Panc1 (cell line): ENCODE measurements around the gene CFAP74. TPM values are rescaled to one million over a fixed set of nuclear protein-coding genes. Genes with fewer than 3 reads are reported as not detected.

ENCODE experiments used
- ATAC-seq: fragments of 200-7000 bp; cut with Tn5 transposase; 2 replicates; pipeline ENCODE4 v1.9.1; 2020; ENCODE audit warnings: mild to moderate bottlenecking, moderate library complexity
- BruUV-seq: library from RNA; stranded (reverse); fragments of 400-500 nt; replicated peaks from 2 replicates; lab custom pipeline; 2021; lab: Mats Ljungman, UMichigan
- CTCF ChIA-PET: fragments of 300-600 bp; sonication (Branson Sonifier 250); formaldehyde crosslinking; loops from one replicate; lab custom pipeline; 2022; ENCODE audit warnings: antibody characterized with exemption; lab: Charles Lee
- POLR2A ChIA-PET: fragments of 300-600 bp; sonication (Branson Sonifier 250); formaldehyde crosslinking; loops from one replicate; lab custom pipeline; 2022; ENCODE audit warnings: antibody characterized with exemption; lab: Charles Lee
- DNase-seq: peaks from one replicate; pipeline ENCODE4 v3.0.0-alpha.2; 2010; ENCODE audit warnings: low read depth, low spot score
- H3K27ac ChIP-seq: 2 replicates; pipeline ENCODE4 v1.5.1; 2011; ENCODE audit warnings: mild to moderate bottlenecking, low read length, inconsistent platforms
- H3K27me3 ChIP-seq: fragments of 200-500 bp; sonication (Bioruptor generic); 2 replicates; pipeline ENCODE4 v1.6.0; 2014; ENCODE audit warnings: low read length, inconsistent platforms; ENCODE audit not compliant: control insufficient read depth, insufficient read depth
- H3K36me3 ChIP-seq: fragments of 200-500 bp; sonication (Bioruptor generic); 2 replicates; pipeline ENCODE4 v1.5.1; 2014; ENCODE audit warnings: inconsistent platforms, mild to moderate bottlenecking, low read length, moderate library complexity; ENCODE audit not compliant: control insufficient read depth, insufficient read depth
- H3K4me1 ChIP-seq: 2 replicates; pipeline ENCODE4 v1.5.1; 2011; ENCODE audit warnings: inconsistent platforms, mild to moderate bottlenecking, low read length, moderate library complexity; ENCODE audit not compliant: control insufficient read depth, insufficient read depth
- H3K4me3 ChIP-seq, 2 experiments: 2 replicates each; pipeline ENCODE4 v1.5.1; 2011 to 2012; ENCODE audit warnings: low read depth in 2 of 2, low read length in 2 of 2, mild to moderate bottlenecking in 2 of 2, inconsistent platforms in 1 of 2, moderate library complexity in 1 of 2
- H3K9me3 ChIP-seq: fragments of 200-500 bp; sonication (Bioruptor generic); 2 replicates; pipeline ENCODE4 v1.5.1; 2014; ENCODE audit warnings: low read depth, mild to moderate bottlenecking, inconsistent platforms, low read length, moderate library complexity; ENCODE audit not compliant: control insufficient read depth, insufficient read depth
- POLR2AphosphoS5 ChIP-seq: IDR thresholded peaks from 2 replicates; pipeline ENCODE4 v1.6.1; 2012; ENCODE audit warnings: mild to moderate bottlenecking, low read depth, low read length, moderate library complexity
- SIN3A ChIP-seq: IDR thresholded peaks from 2 replicates; pipeline ENCODE4 v1.6.1; 2012; ENCODE audit warnings: low read depth, mild to moderate bottlenecking, low read length, moderate library complexity, borderline replicate concordance; ENCODE audit not compliant: insufficient read depth
- TCF7L2 ChIP-seq: IDR thresholded peaks from 2 replicates; pipeline ENCODE4 v1.6.1; 2011; ENCODE audit warnings: mild to moderate bottlenecking, low read depth, low read length, inconsistent platforms
- in situ Hi-C: cut with HindIII; loops from 2 replicates; pipeline ENCODE4 v1.10.0; 2016; ENCODE audit warnings: low sequenced_read_pairs, low pct_unique_long_range_greater_than_20kb
- intact Hi-C: fragments of 100-400 bp; cut with micrococcal nuclease; formaldehyde crosslinking; loops from one replicate; pipeline ENCODE4 v1.10.0; 2022; ENCODE audit not compliant: unreplicated experiment
- total RNA-seq: library from RNA; stranded (reverse); gene quantifications from one replicate; pipeline ENCODE4 v1.2.1, GENCODE V29; 2021; ENCODE audit not compliant: unreplicated experiment
- TF ChIP-seq, protein P1 (sequence below), 2 experiments: IDR thresholded peaks; 2 replicates each; pipeline ENCODE4 v1.6.1; 2011 to 2012; ENCODE audit warnings: low read depth in 2 of 2, control low read depth in 1 of 2, low read length in 1 of 2, mild to moderate bottlenecking in 1 of 2, moderate library complexity in 1 of 2; ENCODE audit not compliant: insufficient read depth in 1 of 2
- TF ChIP-seq, protein P2 (sequence below): fragments of 450-650 bp; IDR thresholded peaks from 2 replicates; pipeline ENCODE4 v1.5.1; 2017; ENCODE audit warnings: mild to moderate bottlenecking

CFAP74 gene
- total RNA-seq, 1 experiment from 2014 or later: not detected

GRCh38 chr1:1877865-1878436, 125.6 kb downstream of the CFAP74 start:
- ATAC-seq: no peak; the same call in 1 of the 2 replicates
- no TSS peak for BruUV-seq
- POLR2A ChIA-PET: no interaction called here
- no peak for TF ChIP-seq TCF7L2
- TF ChIP-seq, protein P1, sequence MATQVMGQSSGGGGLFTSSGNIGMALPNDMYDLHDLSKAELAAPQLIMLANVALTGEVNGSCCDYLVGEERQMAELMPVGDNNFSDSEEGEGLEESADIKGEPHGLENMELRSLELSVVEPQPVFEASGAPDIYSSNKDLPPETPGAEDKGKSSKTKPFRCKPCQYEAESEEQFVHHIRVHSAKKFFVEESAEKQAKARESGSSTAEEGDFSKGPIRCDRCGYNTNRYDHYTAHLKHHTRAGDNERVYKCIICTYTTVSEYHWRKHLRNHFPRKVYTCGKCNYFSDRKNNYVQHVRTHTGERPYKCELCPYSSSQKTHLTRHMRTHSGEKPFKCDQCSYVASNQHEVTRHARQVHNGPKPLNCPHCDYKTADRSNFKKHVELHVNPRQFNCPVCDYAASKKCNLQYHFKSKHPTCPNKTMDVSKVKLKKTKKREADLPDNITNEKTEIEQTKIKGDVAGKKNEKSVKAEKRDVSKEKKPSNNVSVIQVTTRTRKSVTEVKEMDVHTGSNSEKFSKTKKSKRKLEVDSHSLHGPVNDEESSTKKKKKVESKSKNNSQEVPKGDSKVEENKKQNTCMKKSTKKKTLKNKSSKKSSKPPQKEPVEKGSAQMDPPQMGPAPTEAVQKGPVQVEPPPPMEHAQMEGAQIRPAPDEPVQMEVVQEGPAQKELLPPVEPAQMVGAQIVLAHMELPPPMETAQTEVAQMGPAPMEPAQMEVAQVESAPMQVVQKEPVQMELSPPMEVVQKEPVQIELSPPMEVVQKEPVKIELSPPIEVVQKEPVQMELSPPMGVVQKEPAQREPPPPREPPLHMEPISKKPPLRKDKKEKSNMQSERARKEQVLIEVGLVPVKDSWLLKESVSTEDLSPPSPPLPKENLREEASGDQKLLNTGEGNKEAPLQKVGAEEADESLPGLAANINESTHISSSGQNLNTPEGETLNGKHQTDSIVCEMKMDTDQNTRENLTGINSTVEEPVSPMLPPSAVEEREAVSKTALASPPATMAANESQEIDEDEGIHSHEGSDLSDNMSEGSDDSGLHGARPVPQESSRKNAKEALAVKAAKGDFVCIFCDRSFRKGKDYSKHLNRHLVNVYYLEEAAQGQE (IDR thresholded peaks at IDR 0.05; ENCODE audit: insufficient read depth in 1 of 2, low read depth in 2 of 2, low read length in 1 of 2): no peak
- peak; percentile 36; the same call in 1 of the 2 replicates for TF ChIP-seq POLR2AphosphoS5
- H3K27me3 ChIP-seq: no peaks in the 10 kb centered on the region
- no peak for DNase-seq
- intact Hi-C loops: no loop called here
- no peaks in the 10 kb centered on the region for H3K9me3 ChIP-seq
- no peaks in the 10 kb centered on the region for H3K36me3 ChIP-seq
- no peak overlapping the region for H3K4me3 ChIP-seq
- H3K4me1 ChIP-seq: peaks cover 7% of the 10 kb centered on the region; the same call in 1 of the 2 replicates
- in situ Hi-C loops: no loop called here
- CTCF ChIA-PET: no interaction called here
- no peak overlapping the region for H3K27ac ChIP-seq

DNA sequence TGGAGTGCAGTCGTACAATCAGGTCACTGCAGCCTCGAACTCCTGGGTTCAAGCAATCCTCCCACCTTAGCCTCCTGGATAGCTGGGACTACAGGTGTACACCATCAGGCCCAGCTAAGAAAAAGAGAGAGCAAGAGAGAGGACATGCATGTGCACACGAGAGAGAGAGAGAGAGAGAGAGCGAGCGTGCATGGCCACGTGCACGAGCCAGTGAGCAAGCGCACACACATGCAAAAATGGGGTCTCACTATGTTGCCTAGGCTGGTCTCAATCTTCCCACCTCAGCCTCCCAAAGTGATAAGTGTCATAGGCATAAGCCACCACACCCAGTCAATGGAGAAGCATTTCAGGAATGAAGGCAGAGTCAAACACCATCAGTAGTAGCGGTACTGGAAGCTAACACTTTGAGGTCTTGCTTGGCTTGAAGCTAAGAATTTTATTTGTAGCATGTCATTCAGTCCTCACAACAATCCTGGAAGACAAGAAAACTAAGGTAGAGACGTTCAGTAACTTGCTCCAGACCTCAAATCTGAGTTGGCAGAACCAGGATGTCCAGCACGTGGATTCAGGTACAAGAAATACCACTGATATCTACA, 127.2 kb downstream of the CFAP74 start:
- no peak overlapping the region for H3K4me3 ChIP-seq
- no peaks in the 10 kb centered on the region for H3K27me3 ChIP-seq
- no peaks in the 10 kb centered on the region for H3K36me3 ChIP-seq
- H3K4me1 ChIP-seq: peaks cover 12% of the 10 kb centered on the region
- ChIA-PET POLR2A (no interaction called here), CTCF (no interaction called here)
- DNase-seq (no peak), ATAC-seq (no peak)
- H3K27ac ChIP-seq: no peak overlapping the region
- H3K9me3 ChIP-seq: no peaks in the 10 kb centered on the region
- TF ChIP-seq POLR2AphosphoS5 (no peak), TCF7L2 (no peak), SIN3A (no peak)
- TF ChIP-seq, protein P2, sequence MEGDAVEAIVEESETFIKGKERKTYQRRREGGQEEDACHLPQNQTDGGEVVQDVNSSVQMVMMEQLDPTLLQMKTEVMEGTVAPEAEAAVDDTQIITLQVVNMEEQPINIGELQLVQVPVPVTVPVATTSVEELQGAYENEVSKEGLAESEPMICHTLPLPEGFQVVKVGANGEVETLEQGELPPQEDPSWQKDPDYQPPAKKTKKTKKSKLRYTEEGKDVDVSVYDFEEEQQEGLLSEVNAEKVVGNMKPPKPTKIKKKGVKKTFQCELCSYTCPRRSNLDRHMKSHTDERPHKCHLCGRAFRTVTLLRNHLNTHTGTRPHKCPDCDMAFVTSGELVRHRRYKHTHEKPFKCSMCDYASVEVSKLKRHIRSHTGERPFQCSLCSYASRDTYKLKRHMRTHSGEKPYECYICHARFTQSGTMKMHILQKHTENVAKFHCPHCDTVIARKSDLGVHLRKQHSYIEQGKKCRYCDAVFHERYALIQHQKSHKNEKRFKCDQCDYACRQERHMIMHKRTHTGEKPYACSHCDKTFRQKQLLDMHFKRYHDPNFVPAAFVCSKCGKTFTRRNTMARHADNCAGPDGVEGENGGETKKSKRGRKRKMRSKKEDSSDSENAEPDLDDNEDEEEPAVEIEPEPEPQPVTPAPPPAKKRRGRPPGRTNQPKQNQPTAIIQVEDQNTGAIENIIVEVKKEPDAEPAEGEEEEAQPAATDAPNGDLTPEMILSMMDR: no peak
- TF ChIP-seq, protein P1 (IDR thresholded peaks at IDR 0.05; ENCODE audit: insufficient read depth in 1 of 2, low read depth in 2 of 2, low read length in 1 of 2): no peak
- in situ Hi-C loops (no loop called here), intact Hi-C loops (no loop called here)
- BruUV-seq: no TSS peak
